ENCODE results near the gene INTS1. TPM values are rescaled to one million over a fixed set of nuclear protein-coding genes. Genes with fewer than 3 reads are reported as not detected.

The INTS1 gene
- total and polyA plus RNA-seq, 2 of the 4 experiments (the other 2 are of a cell fraction), result 9.3 to 40.1 TPM

- no peaks in the 10 kb centered on the region for H4K20me1 ChIP-seq (ENCODE audit: insufficient read depth, low read length)
- no peak for TF ChIP-seq CEBPB (IDR thresholded peaks at IDR 0.05; ENCODE audit: low read depth, low read length)
- TF ChIP-seq ELK1 (IDR thresholded peaks at IDR 0.05; ENCODE audit: borderline replicate concordance, low read depth, low read length), result no peak
- no peak overlapping the region for H3K23ac ChIP-seq (ENCODE audit: low read depth, low read length)
- intact Hi-C loops (cut with micrococcal nuclease) (no loop called here), in situ Hi-C loops (cut with MboI; ENCODE audit: low sequenced_read_pairs) (no loop called here), dilution Hi-C loops (cut with HindIII; ENCODE audit: low sequenced_read_pairs, unreplicated experiment) (no loop called here)
- H3K27me3 ChIP-seq (ENCODE audit: control insufficient read depth, insufficient read depth, low read length), result peaks cover 33% of the 10 kb centered on the region
- peaks cover 2% of the 10 kb centered on the region; the same call in 1 of the 2 replicates for H3K9me3 ChIP-seq (ENCODE audit: control insufficient read depth, insufficient read depth, low read length)
- POLR2A ChIA-PET (ENCODE audit: unreplicated experiment), result no interaction called here
- H3K9ac ChIP-seq (ENCODE audit: low read depth, low read length), result no peak overlapping the region
- H2BK20ac ChIP-seq (ENCODE audit: low read depth, low read length), result no peak overlapping the region
- H3K14ac ChIP-seq (replicated peaks; ENCODE audit: low read depth, low read length), result no peak overlapping the region
- H3K56ac ChIP-seq (ENCODE audit: extremely low read depth, insufficient read depth, low read length), result no peak overlapping the region
- BruUV-seq (replicated peaks), result no TSS peak
- no peak overlapping the region for H3K18ac ChIP-seq (ENCODE audit: low read depth, low read length)
- H2BK5ac ChIP-seq (ENCODE audit: low read depth, low read length, poor library complexity, severe bottlenecking), result no peak overlapping the region
- no peak overlapping the region for H4K8ac ChIP-seq (ENCODE audit: low read depth in 2 of 2, low read length in 2 of 2)
- no peak overlapping the region for H2AK5ac ChIP-seq (ENCODE audit: low read depth, low read length)
- no peak for ATAC-seq (ENCODE audit: low read depth)
- H4K91ac ChIP-seq (ENCODE audit: insufficient read depth, low read depth, low read length), result no peak overlapping the region
- no peak overlapping the region for H2BK120ac ChIP-seq (ENCODE audit: low read depth, low read length)
- H3K4ac ChIP-seq (ENCODE audit: low read depth, low read length), result no peak overlapping the region
- H2AK9ac ChIP-seq (replicated peaks; ENCODE audit: low read depth, low read length, poor library complexity), result no peak overlapping the region
- no peak overlapping the region for H4K5ac ChIP-seq (ENCODE audit: low read depth, low read length)
- WGBS, 2 experiments (ENCODE audit: extremely low coverage in 2 of 2, insufficient read length in 1 of 2), result 84% methylated on average over 30 of the region's 41 CpGs; no CpG with 5 or more reads in 1 of the 2 experiments
- H3K4me2 ChIP-seq (ENCODE audit: low read depth, low read length), result no peak overlapping the region
- H3K79me1 ChIP-seq (ENCODE audit: low read depth in 1 of 2, low read length in 2 of 2), result no peaks in the 10 kb centered on the region
- no peak overlapping the region for H3K4me3 ChIP-seq (ENCODE audit: insufficient read depth, low read depth, low read length)
- no peak overlapping the region for H2AFZ ChIP-seq (replicated peaks; ENCODE audit: low read length, poor library complexity)
- no peak for DNase-seq
- H3K36me3 ChIP-seq (ENCODE audit: control insufficient read depth, insufficient read depth, low read length), result no peaks in the 10 kb centered on the region
- no peak overlapping the region for H2BK15ac ChIP-seq (ENCODE audit: low read depth, low read length)
- H3K9me1 ChIP-seq (ENCODE audit: insufficient read depth, low read length), result peaks cover 3% of the 10 kb centered on the region
- no peaks in the 10 kb centered on the region for H3K4me1 ChIP-seq (ENCODE audit: control insufficient read depth, insufficient read depth, low read length)
- CTCF ChIA-PET, result interaction anchor here (1.8 kb wide), 1 partner anchor 11 kb away, joined by 5 read pairs; no protein-coding TSS in a partner anchor
- no peak overlapping the region for H3K27ac ChIP-seq (ENCODE audit: insufficient read depth, low read length)
Measured at GRCh38 chr7:1421020-1421790, 83.0 kb downstream of the INTS1 start.

Other genes with a start within 250 kb of the INTS1 start
- gene MICALL2, start 44.9 kb downstream of the INTS1 start, total RNA-seq (2012; rRNA removed), result 6.1 and 6.6 TPM in 2 replicates
- 34.1 and 37.2 TPM in 2 replicates for gene MICALL2, start 44.9 kb downstream of the INTS1 start, polyA plus RNA-seq (2012; rRNA removed)
- gene MAFK, start 26.3 kb upstream of the INTS1 start, total RNA-seq (2012; rRNA removed), result 16.4 and 19.2 TPM in 2 replicates
- gene MAFK, start 26.3 kb upstream of the INTS1 start, polyA plus RNA-seq (2012; rRNA removed), result 27.1 and 27.9 TPM in 2 replicates
- gene TMEM184A, start 51.8 kb upstream of the INTS1 start, total RNA-seq (2012; rRNA removed), result 0.28 and 0.36 TPM in 2 replicates
- 1.9 TPM in 2 replicates for gene TMEM184A, start 51.8 kb upstream of the INTS1 start, polyA plus RNA-seq (2012; rRNA removed)
- gene PSMG3, start 65.6 kb upstream of the INTS1 start, total RNA-seq (2012; rRNA removed), result 30.6 and 37.3 TPM in 2 replicates
- 52.5 and 54.1 TPM in 2 replicates for gene PSMG3, start 65.6 kb upstream of the INTS1 start, polyA plus RNA-seq (2012; rRNA removed)
- gene ELFN1, start 165.9 kb upstream of the INTS1 start, total RNA-seq (2012; rRNA removed), result 1.6 and 2.2 TPM in 2 replicates
- 5.2 and 7.8 TPM in 2 replicates for gene ELFN1, start 165.9 kb upstream of the INTS1 start, polyA plus RNA-seq (2012; rRNA removed)

Measured in IMR-90 (cell line).